Measurements from ENCODE around the gene TMEM131. TPM values are rescaled to one million over a fixed set of nuclear protein-coding genes. Genes with fewer than 3 reads are reported as not detected.

Gene TMEM131
- total RNA-seq, 3 donors from 2014 or later: 58.3 to 110 (median 67.7) TPM

DNA sequence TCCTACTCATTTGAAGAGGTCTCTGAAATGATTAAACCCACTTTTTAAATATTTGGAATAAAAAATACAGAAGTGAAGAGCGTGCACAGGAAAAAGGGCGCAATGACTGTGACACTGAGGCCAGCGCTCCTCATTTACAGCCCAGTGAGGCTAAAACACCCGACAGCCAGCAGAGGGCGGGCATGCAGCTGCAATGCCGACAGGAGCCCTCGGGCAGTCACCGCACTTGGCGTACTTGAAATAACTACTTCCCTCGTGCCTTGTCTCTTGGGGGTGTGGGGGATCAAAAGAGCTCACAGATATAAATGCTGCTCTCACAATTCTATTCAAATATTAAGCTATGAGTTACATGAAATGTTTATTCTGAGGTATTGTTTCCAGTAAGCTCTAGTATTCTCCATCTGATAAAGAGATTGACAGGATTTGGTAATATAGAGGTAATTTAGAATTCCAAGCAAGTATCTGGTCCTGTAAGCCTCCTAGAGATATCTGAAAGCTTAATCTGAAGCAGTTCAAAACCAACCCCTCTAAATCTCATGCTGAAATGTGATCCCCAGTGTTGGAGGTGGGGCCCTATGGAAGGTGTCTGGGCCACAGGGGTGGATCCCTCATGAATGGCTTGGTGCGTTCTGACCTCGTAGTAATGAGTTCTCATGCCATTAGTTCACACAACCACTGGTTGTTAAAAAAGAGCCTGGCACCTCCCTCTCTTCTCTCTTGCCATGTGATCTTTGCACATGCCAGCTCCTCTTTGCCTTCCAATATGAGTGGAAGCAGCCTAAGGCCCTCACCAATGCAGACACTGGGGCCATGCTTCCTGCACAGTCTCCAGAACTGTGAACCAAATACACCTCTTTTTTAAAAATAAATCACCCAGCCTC, 188.8 kb downstream of the TMEM131 start:
- no peaks in the 10 kb centered on the region for H3K9me3 ChIP-seq
- H3K36me3 ChIP-seq (ENCODE audit: low read depth): no peaks in the 10 kb centered on the region
- intact Hi-C loops (cut with DNase I, micrococcal nuclease): loop anchor here (2.0 to 10.0 kb wide), 3 partner anchors 462 to 580 kb away; no protein-coding TSS in a partner anchor
- peak; percentile 99 for ATAC-seq
- H3K4me1 ChIP-seq (ENCODE audit: low read depth): no peaks in the 10 kb centered on the region
- no peak overlapping the region for H3K4me3 ChIP-seq
- TF ChIP-seq, protein P1, sequence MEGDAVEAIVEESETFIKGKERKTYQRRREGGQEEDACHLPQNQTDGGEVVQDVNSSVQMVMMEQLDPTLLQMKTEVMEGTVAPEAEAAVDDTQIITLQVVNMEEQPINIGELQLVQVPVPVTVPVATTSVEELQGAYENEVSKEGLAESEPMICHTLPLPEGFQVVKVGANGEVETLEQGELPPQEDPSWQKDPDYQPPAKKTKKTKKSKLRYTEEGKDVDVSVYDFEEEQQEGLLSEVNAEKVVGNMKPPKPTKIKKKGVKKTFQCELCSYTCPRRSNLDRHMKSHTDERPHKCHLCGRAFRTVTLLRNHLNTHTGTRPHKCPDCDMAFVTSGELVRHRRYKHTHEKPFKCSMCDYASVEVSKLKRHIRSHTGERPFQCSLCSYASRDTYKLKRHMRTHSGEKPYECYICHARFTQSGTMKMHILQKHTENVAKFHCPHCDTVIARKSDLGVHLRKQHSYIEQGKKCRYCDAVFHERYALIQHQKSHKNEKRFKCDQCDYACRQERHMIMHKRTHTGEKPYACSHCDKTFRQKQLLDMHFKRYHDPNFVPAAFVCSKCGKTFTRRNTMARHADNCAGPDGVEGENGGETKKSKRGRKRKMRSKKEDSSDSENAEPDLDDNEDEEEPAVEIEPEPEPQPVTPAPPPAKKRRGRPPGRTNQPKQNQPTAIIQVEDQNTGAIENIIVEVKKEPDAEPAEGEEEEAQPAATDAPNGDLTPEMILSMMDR (IDR thresholded peaks at IDR 0.05): peak; percentile 60
- DNase-seq: peak; percentile 81 to 89 (median 88)

DNA sequence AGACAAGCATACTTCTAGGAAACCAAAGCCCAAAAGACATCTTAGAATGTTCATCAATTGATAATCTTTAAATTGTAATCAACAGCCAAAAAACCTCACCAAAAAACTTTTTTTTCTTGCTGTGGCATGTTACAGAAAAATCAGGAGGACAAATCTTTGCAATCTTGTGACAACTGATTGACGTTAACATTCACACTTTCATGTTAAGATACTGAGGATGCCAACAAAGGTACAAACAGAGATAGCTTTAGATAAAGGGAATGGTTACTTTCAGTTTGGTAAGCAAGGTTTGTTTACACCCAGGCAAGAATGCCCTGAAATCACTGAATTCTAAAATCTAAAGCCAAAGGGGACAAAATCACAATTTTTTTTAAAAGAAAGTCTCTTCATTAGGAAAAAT, 190.0 kb downstream of the TMEM131 start:
- intact Hi-C loops (cut with DNase I, micrococcal nuclease): loop anchor here (2.0 to 10.0 kb wide), 3 partner anchors 463 to 582 kb away; no protein-coding TSS in a partner anchor
- no peaks in the 10 kb centered on the region for H3K36me3 ChIP-seq (ENCODE audit: low read depth)
- no peaks in the 10 kb centered on the region for H3K9me3 ChIP-seq
- DNase-seq (no peak), ATAC-seq (no peak)
- no peak overlapping the region for H3K4me3 ChIP-seq
- TF ChIP-seq, protein P1 (IDR thresholded peaks at IDR 0.05): no peak
- no peaks in the 10 kb centered on the region for H3K4me1 ChIP-seq (ENCODE audit: low read depth)

DNA sequence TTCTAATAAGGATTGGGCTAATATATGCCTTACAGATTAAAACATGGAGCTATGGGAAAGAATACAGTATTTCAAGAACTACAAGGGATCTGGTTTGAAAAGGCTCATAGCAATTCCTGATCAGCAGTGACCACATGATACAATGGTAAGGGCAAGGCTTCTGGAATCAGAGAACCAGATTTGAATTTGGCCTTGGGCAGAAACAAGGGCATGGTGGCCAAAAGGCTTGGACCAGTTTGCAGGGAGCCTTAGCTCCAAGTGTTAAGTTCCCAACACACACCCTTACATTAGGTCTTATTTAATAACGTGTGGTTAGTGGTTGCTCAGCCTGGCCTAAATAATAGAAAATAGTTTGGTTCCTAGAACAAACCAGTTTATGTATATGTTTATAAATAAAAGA, 194.7 kb downstream of the TMEM131 start:
- TF ChIP-seq, protein P1 (IDR thresholded peaks at IDR 0.05): no peak
- no peak for ATAC-seq
- Histone ChIP-seq H3K4me3 (no peak overlapping the region), H3K36me3 (ENCODE audit: low read depth) (no peaks in the 10 kb centered on the region), H3K9me3 (no peaks in the 10 kb centered on the region), H3K4me1 (ENCODE audit: low read depth) (no peaks in the 10 kb centered on the region)
- DNase-seq: no peak
- intact Hi-C loops (cut with DNase I, micrococcal nuclease): loop anchor here in 1 of 2 donors (10.0 kb wide), 1 partner anchor 474 kb away; no protein-coding TSS in a partner anchor

DNA sequence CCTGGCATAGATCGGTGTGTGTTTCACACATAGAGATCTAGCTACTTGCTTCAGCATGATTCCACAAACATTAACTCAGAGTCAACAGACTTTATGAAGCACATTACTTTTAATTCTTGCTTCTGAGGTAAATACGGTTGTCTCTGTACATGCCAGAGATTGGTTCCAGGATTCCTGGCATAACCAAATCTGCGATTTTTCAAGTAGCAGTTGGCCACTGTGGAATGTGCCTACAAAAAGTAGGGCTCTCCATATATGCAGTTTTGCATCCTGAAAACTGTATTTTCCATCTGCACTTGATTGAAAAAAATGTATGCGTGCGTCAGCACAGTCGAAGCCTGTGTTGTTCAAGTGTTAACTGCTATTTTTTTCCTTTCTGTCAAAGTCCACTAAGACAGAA, 197.3 kb downstream of the TMEM131 start:
- no peaks in the 10 kb centered on the region for H3K9me3 ChIP-seq
- H3K36me3 ChIP-seq (ENCODE audit: low read depth): no peaks in the 10 kb centered on the region
- intact Hi-C loops (cut with DNase I, micrococcal nuclease): no loop called here
- no peaks in the 10 kb centered on the region for H3K4me1 ChIP-seq (ENCODE audit: low read depth)
- no peak for ATAC-seq
- DNase-seq: no peak
- no peak overlapping the region for H3K4me3 ChIP-seq
- TF ChIP-seq, protein P1 (IDR thresholded peaks at IDR 0.05): no peak

DNA sequence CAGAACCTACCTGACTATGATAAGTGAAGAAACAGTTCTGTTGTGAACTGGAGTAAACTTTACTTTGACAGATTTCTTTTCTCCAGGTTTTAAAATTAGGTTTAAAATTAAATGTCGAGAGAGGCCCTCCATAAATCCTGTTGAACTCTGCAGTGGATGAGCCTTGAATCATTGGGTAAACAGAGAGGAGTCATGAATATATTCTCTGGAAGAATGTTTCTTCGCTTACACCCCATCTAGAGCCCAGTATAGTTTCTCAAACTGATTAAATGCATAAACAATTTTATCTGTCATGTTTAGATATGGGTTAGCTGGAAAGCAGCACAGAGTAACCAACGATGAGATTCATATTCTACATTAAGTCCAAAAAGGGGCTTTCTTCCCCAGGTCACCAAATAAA, 198.4 kb downstream of the TMEM131 start:
- no peak overlapping the region for H3K4me3 ChIP-seq
- intact Hi-C loops (cut with DNase I, micrococcal nuclease): no loop called here
- TF ChIP-seq, protein P1 (IDR thresholded peaks at IDR 0.05): no peak
- DNase-seq (no peak), ATAC-seq (no peak)
- no peaks in the 10 kb centered on the region for H3K4me1 ChIP-seq (ENCODE audit: low read depth)
- no peaks in the 10 kb centered on the region for H3K9me3 ChIP-seq
- no peaks in the 10 kb centered on the region for H3K36me3 ChIP-seq (ENCODE audit: low read depth)
